WTC11 (cell line): Measurements from ENCODE around the gene PSD4. TPM values are rescaled to one million over a fixed set of nuclear protein-coding genes. Genes with fewer than 3 reads are reported as not detected.

Experiments used
- ATAC-seq: fragments of 200-7000 bp; cut with Tn5 transposase; 2 replicates; pipeline ENCODE4 v1.10.0; 2021; ENCODE audit warnings: mild to moderate bottlenecking, moderate library complexity
- CTCF ChIA-PET: fragments of 300-600 bp; sonication (Branson Sonifier 250); formaldehyde crosslinking; loops from one replicate; lab custom pipeline; 2021; ENCODE audit warnings: antibody characterized with exemption; lab: Charles Lee
- POLR2A ChIA-PET: fragments of 350-600 bp; sonication (Branson Sonifier 250); formaldehyde crosslinking; loops from one replicate; lab custom pipeline; 2021; ENCODE audit warnings: antibody characterized with exemption; lab: Charles Lee
- DNase-seq: peaks from one replicate; pipeline ENCODE4 v3.0.0; 2021; ENCODE audit warnings: low spot score
- H3K27ac Mint-ChIP-seq: 2 replicates; pipeline ENCODE4 v1.8.0; 2021; ENCODE audit warnings: mixed read lengths
- H3K27me3 Mint-ChIP-seq: 2 replicates; pipeline ENCODE4 v1.8.0; 2021; ENCODE audit warnings: low read depth, mild to moderate bottlenecking, moderate library complexity, mixed read lengths
- H3K36me3 Mint-ChIP-seq: 2 replicates; pipeline ENCODE4 v1.8.0; 2021; ENCODE audit warnings: mixed read lengths
- H3K4me1 Mint-ChIP-seq: 2 replicates; pipeline ENCODE4 v1.8.0; 2022; ENCODE audit warnings: mixed read lengths
- H3K4me3 Mint-ChIP-seq: 2 replicates; pipeline ENCODE4 v1.8.0; 2021; ENCODE audit warnings: mild to moderate bottlenecking, moderate library complexity, mixed read lengths
- H3K9me3 Mint-ChIP-seq: 2 replicates; pipeline ENCODE4 v1.8.0; 2021; ENCODE audit warnings: mixed read lengths
- AFF4 ChIP-seq: sonication (generic); formaldehyde crosslinking; IDR thresholded peaks from 2 replicates; pipeline ENCODE4 v1.8.1; 2023; ENCODE audit warnings: mild to moderate bottlenecking, missing genetic modification reagents, borderline replicate concordance
- ATF1 ChIP-seq: sonication (generic); formaldehyde crosslinking; IDR thresholded peaks from 2 replicates; pipeline ENCODE4 v1.8.1; 2023; ENCODE audit warnings: mild to moderate bottlenecking, moderate library complexity, missing genetic modification reagents
- ELF4 ChIP-seq: sonication (generic); formaldehyde crosslinking; IDR thresholded peaks from 2 replicates; pipeline ENCODE4 v1.8.1; 2022; ENCODE audit warnings: low read depth, mild to moderate bottlenecking, moderate library complexity, missing genetic modification reagents
- ERG ChIP-seq: fragments of 250-450 bp; sonication (Bioruptor Pico); IDR thresholded peaks from 2 replicates; pipeline ENCODE4 v1.8.0; 2021; ENCODE audit warnings: mild to moderate bottlenecking
- FOXJ3 ChIP-seq: sonication (generic); formaldehyde crosslinking; IDR thresholded peaks from 2 replicates; pipeline ENCODE4 v1.9.0; 2021; ENCODE audit warnings: missing genetic modification reagents, mild to moderate bottlenecking, borderline replicate concordance
- FOXK1 ChIP-seq: sonication (generic); formaldehyde crosslinking; IDR thresholded peaks from 2 replicates; pipeline ENCODE4 v1.8.0; 2022; ENCODE audit warnings: mild to moderate bottlenecking, moderate library complexity, missing genetic modification reagents
- FOXP1 ChIP-seq: sonication (generic); formaldehyde crosslinking; IDR thresholded peaks from 2 replicates; pipeline ENCODE4 v1.8.0; 2022; ENCODE audit warnings: missing genetic modification reagents, mild to moderate bottlenecking, moderate library complexity, borderline replicate concordance
- HMGA2 ChIP-seq: fragments of 250-450 bp; sonication (Bioruptor Pico); IDR thresholded peaks from 2 replicates; pipeline ENCODE4 v1.4.0; 2021; ENCODE audit warnings: mild to moderate bottlenecking, moderate library complexity
- SMAD3 ChIP-seq: sonication (generic); formaldehyde crosslinking; IDR thresholded peaks from 2 replicates; pipeline ENCODE4 v1.8.0; 2022; ENCODE audit warnings: missing genetic modification reagents, mild to moderate bottlenecking, borderline replicate concordance
- SMAD4 ChIP-seq: sonication (generic); formaldehyde crosslinking; IDR thresholded peaks from 2 replicates; pipeline ENCODE4 v1.8.0; 2022; ENCODE audit warnings: mild to moderate bottlenecking, missing genetic modification reagents
- TEAD1 ChIP-seq: sonication (generic); formaldehyde crosslinking; IDR thresholded peaks from 2 replicates; pipeline ENCODE4 v1.8.0; 2022; ENCODE audit warnings: mild to moderate bottlenecking, missing genetic modification reagents
- TP53 ChIP-seq: sonication (generic); formaldehyde crosslinking; IDR thresholded peaks from 2 replicates; pipeline ENCODE4 v1.8.1; 2023; ENCODE audit warnings: mild to moderate bottlenecking, missing genetic modification reagents
- ZNF121 ChIP-seq: sonication (generic); formaldehyde crosslinking; IDR thresholded peaks from 2 replicates; pipeline ENCODE4 v1.8.0; 2023; ENCODE audit warnings: missing genetic modification reagents
- ZNF219 ChIP-seq: sonication (generic); formaldehyde crosslinking; IDR thresholded peaks from 2 replicates; pipeline ENCODE4 v1.8.0; 2023; ENCODE audit warnings: missing genetic modification reagents, mild to moderate bottlenecking, borderline replicate concordance
- ZNF232 ChIP-seq: sonication (generic); formaldehyde crosslinking; IDR thresholded peaks from 2 replicates; pipeline ENCODE4 v1.8.0; 2022; ENCODE audit warnings: mild to moderate bottlenecking, missing genetic modification reagents
- ZNF416 ChIP-seq: fragments of 250-450 bp; sonication (Bioruptor Pico); IDR thresholded peaks from 2 replicates; pipeline ENCODE4 v1.9.0; 2021; ENCODE audit warnings: mild to moderate bottlenecking, inconsistent platforms
- total RNA-seq: library from RNA; stranded (reverse); gene quantifications from 3 replicates; pipeline ENCODE4 v1.2.3, GENCODE V29; 2021
- TF ChIP-seq, protein P1 (sequence below): fragments of 250-450 bp; sonication (Bioruptor Pico); IDR thresholded peaks from 2 replicates; pipeline ENCODE4 v1.9.0; 2021; ENCODE audit warnings: mild to moderate bottlenecking, borderline replicate concordance
- TF ChIP-seq, protein P2 (sequence below): sonication (generic); formaldehyde crosslinking; IDR thresholded peaks from 2 replicates; pipeline ENCODE4 v1.8.0; 2023; ENCODE audit warnings: missing genetic modification reagents, mild to moderate bottlenecking, borderline replicate concordance
- TF ChIP-seq, protein P3 (sequence below): sonication (generic); formaldehyde crosslinking; IDR thresholded peaks from 2 replicates; pipeline ENCODE4 v1.8.0; 2022; ENCODE audit warnings: mild to moderate bottlenecking, missing genetic modification reagents

The PSD4 gene
- total RNA-seq, 1 experiment from 2014 or later: 1.5 TPM

GRCh38 chr2:113236367-113237159 is 62.8 kb downstream of the PSD4 start (continued):
- TF ChIP-seq, protein P1, sequence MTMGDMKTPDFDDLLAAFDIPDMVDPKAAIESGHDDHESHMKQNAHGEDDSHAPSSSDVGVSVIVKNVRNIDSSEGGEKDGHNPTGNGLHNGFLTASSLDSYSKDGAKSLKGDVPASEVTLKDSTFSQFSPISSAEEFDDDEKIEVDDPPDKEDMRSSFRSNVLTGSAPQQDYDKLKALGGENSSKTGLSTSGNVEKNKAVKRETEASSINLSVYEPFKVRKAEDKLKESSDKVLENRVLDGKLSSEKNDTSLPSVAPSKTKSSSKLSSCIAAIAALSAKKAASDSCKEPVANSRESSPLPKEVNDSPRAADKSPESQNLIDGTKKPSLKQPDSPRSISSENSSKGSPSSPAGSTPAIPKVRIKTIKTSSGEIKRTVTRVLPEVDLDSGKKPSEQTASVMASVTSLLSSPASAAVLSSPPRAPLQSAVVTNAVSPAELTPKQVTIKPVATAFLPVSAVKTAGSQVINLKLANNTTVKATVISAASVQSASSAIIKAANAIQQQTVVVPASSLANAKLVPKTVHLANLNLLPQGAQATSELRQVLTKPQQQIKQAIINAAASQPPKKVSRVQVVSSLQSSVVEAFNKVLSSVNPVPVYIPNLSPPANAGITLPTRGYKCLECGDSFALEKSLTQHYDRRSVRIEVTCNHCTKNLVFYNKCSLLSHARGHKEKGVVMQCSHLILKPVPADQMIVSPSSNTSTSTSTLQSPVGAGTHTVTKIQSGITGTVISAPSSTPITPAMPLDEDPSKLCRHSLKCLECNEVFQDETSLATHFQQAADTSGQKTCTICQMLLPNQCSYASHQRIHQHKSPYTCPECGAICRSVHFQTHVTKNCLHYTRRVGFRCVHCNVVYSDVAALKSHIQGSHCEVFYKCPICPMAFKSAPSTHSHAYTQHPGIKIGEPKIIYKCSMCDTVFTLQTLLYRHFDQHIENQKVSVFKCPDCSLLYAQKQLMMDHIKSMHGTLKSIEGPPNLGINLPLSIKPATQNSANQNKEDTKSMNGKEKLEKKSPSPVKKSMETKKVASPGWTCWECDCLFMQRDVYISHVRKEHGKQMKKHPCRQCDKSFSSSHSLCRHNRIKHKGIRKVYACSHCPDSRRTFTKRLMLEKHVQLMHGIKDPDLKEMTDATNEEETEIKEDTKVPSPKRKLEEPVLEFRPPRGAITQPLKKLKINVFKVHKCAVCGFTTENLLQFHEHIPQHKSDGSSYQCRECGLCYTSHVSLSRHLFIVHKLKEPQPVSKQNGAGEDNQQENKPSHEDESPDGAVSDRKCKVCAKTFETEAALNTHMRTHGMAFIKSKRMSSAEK (CRISPR knock-in tag): no peak
- no peak for TF ChIP-seq FOXJ3
- TF ChIP-seq, protein P2, sequence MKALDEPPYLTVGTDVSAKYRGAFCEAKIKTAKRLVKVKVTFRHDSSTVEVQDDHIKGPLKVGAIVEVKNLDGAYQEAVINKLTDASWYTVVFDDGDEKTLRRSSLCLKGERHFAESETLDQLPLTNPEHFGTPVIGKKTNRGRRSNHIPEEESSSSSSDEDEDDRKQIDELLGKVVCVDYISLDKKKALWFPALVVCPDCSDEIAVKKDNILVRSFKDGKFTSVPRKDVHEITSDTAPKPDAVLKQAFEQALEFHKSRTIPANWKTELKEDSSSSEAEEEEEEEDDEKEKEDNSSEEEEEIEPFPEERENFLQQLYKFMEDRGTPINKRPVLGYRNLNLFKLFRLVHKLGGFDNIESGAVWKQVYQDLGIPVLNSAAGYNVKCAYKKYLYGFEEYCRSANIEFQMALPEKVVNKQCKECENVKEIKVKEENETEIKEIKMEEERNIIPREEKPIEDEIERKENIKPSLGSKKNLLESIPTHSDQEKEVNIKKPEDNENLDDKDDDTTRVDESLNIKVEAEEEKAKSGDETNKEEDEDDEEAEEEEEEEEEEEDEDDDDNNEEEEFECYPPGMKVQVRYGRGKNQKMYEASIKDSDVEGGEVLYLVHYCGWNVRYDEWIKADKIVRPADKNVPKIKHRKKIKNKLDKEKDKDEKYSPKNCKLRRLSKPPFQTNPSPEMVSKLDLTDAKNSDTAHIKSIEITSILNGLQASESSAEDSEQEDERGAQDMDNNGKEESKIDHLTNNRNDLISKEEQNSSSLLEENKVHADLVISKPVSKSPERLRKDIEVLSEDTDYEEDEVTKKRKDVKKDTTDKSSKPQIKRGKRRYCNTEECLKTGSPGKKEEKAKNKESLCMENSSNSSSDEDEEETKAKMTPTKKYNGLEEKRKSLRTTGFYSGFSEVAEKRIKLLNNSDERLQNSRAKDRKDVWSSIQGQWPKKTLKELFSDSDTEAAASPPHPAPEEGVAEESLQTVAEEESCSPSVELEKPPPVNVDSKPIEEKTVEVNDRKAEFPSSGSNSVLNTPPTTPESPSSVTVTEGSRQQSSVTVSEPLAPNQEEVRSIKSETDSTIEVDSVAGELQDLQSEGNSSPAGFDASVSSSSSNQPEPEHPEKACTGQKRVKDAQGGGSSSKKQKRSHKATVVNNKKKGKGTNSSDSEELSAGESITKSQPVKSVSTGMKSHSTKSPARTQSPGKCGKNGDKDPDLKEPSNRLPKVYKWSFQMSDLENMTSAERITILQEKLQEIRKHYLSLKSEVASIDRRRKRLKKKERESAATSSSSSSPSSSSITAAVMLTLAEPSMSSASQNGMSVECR (CRISPR knock-in tag): no peak
- TF ChIP-seq, protein P3, sequence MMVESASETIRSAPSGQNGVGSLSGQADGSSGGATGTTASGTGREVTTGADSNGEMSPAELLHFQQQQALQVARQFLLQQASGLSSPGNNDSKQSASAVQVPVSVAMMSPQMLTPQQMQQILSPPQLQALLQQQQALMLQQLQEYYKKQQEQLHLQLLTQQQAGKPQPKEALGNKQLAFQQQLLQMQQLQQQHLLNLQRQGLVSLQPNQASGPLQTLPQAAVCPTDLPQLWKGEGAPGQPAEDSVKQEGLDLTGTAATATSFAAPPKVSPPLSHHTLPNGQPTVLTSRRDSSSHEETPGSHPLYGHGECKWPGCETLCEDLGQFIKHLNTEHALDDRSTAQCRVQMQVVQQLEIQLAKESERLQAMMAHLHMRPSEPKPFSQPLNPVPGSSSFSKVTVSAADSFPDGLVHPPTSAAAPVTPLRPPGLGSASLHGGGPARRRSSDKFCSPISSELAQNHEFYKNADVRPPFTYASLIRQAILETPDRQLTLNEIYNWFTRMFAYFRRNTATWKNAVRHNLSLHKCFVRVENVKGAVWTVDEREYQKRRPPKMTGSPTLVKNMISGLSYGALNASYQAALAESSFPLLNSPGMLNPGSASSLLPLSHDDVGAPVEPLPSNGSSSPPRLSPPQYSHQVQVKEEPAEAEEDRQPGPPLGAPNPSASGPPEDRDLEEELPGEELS (CRISPR knock-in tag): no peak
- TF ChIP-seq ATF1 (CRISPR knock-in tag): no peak
- TF ChIP-seq, all 79 proteins: peak for 0

- H3K27ac Mint-ChIP-seq: no peak overlapping the region
- H3K36me3 Mint-ChIP-seq: no peaks in the 10 kb centered on the region
- 0 out of 2 replicates have a peak, but pooled peaks cover 3% of the 10 kb centered on the region for H3K4me1 Mint-ChIP-seq
- no peak for ATAC-seq
- ChIA-PET POLR2A (no interaction called here), CTCF (interaction anchor here (1.1 to 1.6 kb wide), 2 partner anchors 11 to 39 kb away, joined by 3 to 5 read pairs; no protein-coding TSS in a partner anchor)
- peaks cover 3% of the 10 kb centered on the region; the same call in 1 of the 2 replicates for H3K9me3 Mint-ChIP-seq
- H3K27me3 Mint-ChIP-seq: no peaks in the 10 kb centered on the region
- H3K4me3 Mint-ChIP-seq: no peak overlapping the region
- no peak for DNase-seq
- TF ChIP-seq SMAD4 (CRISPR knock-in tag) (no peak), HMGA2 (CRISPR knock-in tag) (no peak), FOXP1 (CRISPR knock-in tag) (no peak), ERG (CRISPR knock-in tag) (no peak), AFF4 (CRISPR knock-in tag) (no peak), TP53 (no peak), FOXK1 (CRISPR knock-in tag) (no peak), ZNF219 (CRISPR knock-in tag) (no peak), ELF4 (no peak), ZNF121 (CRISPR knock-in tag) (no peak), SMAD3 (CRISPR knock-in tag) (no peak), ZNF416 (CRISPR knock-in tag) (no peak), TEAD1 (CRISPR knock-in tag) (no peak), ZNF232 (no peak)
These were observed 63.9 kb downstream of the PSD4 start for GRCh38 chr2:113237604-113238160.
